GM18951 (cell line): Measurements from ENCODE around the gene NDUFB11.

Experiments used
- POLR2A ChIP-seq: IDR thresholded peaks from 4 replicates; pipeline ENCODE4 v1.6.1; 2011; ENCODE audit warnings: mild to moderate bottlenecking; ENCODE audit not compliant: insufficient read length, insufficient read depth; ENCODE audit errors: extremely low read depth
- in situ Hi-C: fragments of 300-500 bp; cut with MboI; formaldehyde crosslinking; loops from one replicate; pipeline ENCODE4 v1.12.0; 2022; ENCODE audit warnings: low sequenced_read_pairs, mixed read lengths, inconsistent platforms; ENCODE audit not compliant: unreplicated experiment

Gene NDUFB11

GRCh38 chrX:47181301-47181700 lies 36.8 kb upstream of the NDUFB11 start:
- TF ChIP-seq POLR2A = no peak
- in situ Hi-C loops = loop anchor here (25.0 kb wide), 1 partner anchor 331 kb away; no protein-coding TSS in a partner anchor

GRCh38 chrX:47180346-47180745 lies 35.8 kb upstream of the NDUFB11 start:
- in situ Hi-C loops = loop anchor here (25.0 kb wide), 1 partner anchor 332 kb away; no protein-coding TSS in a partner anchor

GRCh38 chrX:47179928-47180255 lies 35.4 kb upstream of the NDUFB11 start:
- TF ChIP-seq POLR2A = no peak
- in situ Hi-C loops = loop anchor here (25.0 kb wide), 1 partner anchor 332 kb away; no protein-coding TSS in a partner anchor

More at GRCh38 chrX:47180346-47180745, 35.8 kb upstream of the NDUFB11 start:
- no peak for TF ChIP-seq POLR2A

GRCh38 chrX:47179221-47179927 lies 34.9 kb upstream of the NDUFB11 start:
- TF ChIP-seq POLR2A = no peak
- in situ Hi-C loops = loop anchor here (25.0 kb wide), 1 partner anchor 333 kb away; no protein-coding TSS in a partner anchor

GRCh38 chrX:47178337-47178736 lies 33.8 kb upstream of the NDUFB11 start:
- TF ChIP-seq POLR2A = no peak
- in situ Hi-C loops = loop anchor here (25.0 kb wide), 1 partner anchor 334 kb away; no protein-coding TSS in a partner anchor

GRCh38 chrX:47177079-47177478 lies 32.6 kb upstream of the NDUFB11 start:
- no peak for TF ChIP-seq POLR2A
- in situ Hi-C loops = loop anchor here (25.0 kb wide), 1 partner anchor 335 kb away; no protein-coding TSS in a partner anchor

GRCh38 chrX:47176101-47176740 lies 31.7 kb upstream of the NDUFB11 start:
- in situ Hi-C loops = loop anchor here (25.0 kb wide), 1 partner anchor 336 kb away; no protein-coding TSS in a partner anchor
- TF ChIP-seq POLR2A = no peak

GRCh38 chrX:47175588-47175980 lies 31.1 kb upstream of the NDUFB11 start:
- in situ Hi-C loops = loop anchor here (25.0 kb wide), 1 partner anchor 337 kb away; no protein-coding TSS in a partner anchor

GRCh38 chrX:47174846-47175587 lies 30.5 kb upstream of the NDUFB11 start:
- in situ Hi-C loops = loop anchor here (25.0 kb wide), 1 partner anchor 337 kb away; no protein-coding TSS in a partner anchor
- TF ChIP-seq POLR2A = no peak

More at GRCh38 chrX:47175588-47175980, 31.1 kb upstream of the NDUFB11 start:
- TF ChIP-seq POLR2A = no peak

GRCh38 chrX:47174376-47174775 lies 29.9 kb upstream of the NDUFB11 start:
- in situ Hi-C loops = no loop called here
- no peak for TF ChIP-seq POLR2A

- in situ Hi-C loops = no loop called here
- TF ChIP-seq POLR2A = no peak
Measured at GRCh38 chrX:47172971-47173792, 28.7 kb upstream of the NDUFB11 start.

GRCh38 chrX:47172549-47172948 lies 28.0 kb upstream of the NDUFB11 start:
- in situ Hi-C loops = no loop called here
- no peak for TF ChIP-seq POLR2A
